ENCODE data around the gene C16orf95.

The C16orf95 gene

DNA sequence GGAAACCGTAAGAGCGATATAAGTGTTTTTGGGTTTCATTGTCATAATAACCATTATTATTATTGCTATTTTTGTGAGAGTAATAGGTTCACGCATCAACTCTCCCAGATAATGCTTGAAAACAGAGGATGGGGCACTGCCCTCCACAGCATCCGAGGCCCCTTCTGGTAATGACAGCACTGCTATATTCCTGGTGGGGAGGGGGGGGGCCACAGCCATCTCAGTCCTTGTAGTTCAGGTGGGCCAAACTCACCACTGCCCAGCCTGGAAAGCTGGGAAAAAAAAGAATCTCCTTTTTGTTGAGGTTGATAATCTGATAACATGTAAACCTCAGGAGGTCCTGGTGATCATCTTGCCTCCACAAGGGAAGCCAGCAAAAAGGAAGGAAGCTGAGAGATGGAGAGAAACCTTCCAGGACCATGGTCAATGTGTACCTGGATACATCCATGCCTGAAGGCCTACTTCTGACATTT, 706 bp downstream of the C16orf95 start:
- no peak for DNase-seq (ENCODE audit: low read depth)

DNA sequence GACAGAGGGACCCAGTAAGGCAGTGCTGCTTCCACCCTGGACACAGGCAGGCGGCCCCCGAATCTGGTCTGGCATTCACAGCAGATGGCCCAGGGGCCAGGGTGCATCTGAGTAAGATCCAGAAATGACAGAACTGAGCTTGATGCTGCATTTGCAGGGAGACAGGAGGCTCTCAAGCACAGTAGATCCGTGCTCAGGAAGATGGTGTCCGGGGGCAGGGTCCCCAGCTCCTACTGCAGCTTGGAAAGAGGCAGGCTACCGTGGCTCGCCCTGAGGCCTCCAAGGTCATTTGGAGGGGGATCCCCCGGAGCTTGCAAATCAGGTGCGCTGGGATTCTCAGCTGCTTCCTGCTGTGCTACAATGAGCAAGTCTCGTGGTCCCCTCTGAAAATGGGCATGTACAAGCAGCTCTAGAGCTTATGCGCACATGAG, 2.2 kb downstream of the C16orf95 start:
- DNase-seq (ENCODE audit: low read depth) = no peak

DNA sequence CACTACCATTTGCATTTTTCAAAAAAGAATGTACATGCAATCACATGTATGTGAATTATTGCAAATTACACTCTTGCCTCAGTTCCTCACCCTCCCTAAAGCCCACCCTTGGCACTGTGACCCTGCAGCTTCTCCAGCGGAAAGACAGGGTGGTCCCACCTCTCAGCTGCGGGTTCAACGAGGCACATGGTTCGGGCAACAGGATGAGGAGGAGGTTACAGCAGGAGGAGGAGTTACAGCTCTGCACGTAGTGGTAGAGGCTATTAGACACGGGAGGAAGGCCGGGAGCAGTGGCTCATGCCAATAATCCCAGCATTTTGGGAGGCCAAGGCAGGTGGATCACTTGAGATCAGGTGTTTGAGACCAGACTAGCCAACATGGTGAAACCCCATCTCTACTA, 5.2 kb downstream of the C16orf95 start:
- DNase-seq (ENCODE audit: low read depth) = no peak

DNA sequence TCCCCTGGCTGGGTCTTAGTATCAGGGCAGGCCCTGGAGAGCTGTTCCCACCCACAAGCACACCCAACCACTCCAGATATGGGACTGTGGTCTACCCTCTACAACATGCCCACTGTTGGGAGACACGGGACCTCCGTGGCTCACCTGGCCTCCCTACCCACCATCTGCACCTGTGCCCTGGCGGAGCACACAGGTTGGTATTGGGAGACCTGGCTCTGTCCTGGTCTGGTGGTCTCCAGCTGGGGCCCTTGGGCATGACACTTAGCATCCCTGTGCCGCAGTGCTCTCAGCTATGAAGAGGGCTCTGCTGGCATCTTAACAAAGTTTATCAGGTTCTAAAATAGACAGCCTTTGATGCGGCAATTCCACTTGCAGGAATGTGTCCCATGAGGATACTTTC, 5.8 kb downstream of the C16orf95 start:
- DNase-seq (ENCODE audit: low read depth) = no peak

DNA sequence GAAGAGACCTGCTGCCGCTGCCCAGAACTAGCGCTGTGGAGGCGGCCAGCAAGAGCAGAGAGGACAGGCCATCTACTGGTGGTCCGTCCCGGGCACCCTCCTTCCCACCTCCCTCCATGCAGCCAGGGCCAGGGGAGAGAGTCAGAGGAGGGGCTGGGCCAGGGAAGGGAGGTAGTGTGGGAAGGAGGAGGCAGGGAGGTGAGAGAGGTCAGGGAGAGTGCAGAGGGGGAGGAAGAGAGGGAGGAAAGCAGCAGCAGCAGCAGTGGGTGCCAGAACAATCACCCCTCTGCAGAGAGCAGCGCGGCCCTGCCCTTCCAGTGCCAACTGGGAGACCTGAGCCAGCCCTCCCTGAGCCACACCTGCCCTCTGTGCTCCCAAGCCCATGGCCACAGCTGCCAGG, 6.6 kb downstream of the C16orf95 start:
- DNase-seq (ENCODE audit: low read depth) = no peak

DNA sequence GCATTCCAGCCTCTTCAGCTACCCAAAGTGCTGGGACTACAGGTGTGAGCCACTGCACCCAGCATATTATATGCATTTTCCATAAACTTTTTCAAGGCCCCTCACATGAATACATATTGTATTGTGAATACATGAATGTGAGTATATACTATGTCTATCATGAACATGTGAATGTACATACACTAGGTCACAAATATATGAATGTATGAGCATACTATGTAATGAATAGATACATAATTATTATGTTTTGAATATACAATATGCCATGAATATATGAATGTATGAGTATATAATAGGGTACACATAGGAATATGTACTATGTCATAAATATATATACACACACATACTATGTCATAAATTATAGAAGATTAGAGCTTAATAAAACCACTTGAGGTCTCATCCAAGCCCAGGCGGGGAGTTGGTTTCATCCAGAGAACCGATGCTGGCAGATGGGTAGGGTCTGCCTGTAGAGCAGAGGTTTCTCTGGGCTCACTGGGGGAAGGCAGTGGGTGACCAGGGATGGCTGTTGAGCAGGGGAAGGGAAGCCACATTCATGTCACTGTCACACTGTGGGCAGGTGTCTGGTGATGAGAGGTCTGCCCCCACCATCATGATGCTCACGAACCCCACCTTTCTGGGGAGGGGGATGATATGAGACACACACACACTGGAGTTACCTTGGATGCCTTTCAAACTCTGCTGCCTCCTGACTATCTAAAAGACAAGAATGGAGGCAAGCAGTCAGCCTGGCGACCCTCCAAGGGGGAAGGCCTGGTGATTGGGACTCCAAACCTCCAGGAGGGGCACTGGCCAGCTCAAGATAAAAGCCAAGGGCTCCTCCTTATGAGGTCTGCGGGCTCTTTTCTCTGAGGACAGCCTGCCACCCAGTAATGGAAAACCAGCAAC, 7.3 kb downstream of the C16orf95 start:
- no peak for DNase-seq (ENCODE audit: low read depth)

DNA sequence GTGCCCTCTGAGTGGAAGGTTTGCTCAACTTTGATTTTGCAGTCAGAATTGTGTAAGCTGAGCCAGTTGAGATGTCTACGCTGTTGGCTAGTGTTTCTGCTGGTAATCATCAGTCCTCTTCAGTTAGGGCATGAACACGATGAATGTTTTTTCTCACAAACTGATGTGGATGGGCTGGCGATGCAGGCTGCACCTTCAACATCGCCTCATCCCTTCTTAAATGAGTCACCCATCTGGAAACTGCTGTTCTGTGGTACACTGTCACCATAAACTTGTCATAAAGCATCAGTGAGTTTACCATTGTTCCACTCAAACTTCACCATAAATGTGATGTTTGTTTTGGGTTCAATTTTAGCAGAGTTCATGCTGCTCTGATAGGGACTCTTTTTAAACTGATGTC, 8.4 kb downstream of the C16orf95 start:
- no peak for DNase-seq (ENCODE audit: low read depth)

DNA sequence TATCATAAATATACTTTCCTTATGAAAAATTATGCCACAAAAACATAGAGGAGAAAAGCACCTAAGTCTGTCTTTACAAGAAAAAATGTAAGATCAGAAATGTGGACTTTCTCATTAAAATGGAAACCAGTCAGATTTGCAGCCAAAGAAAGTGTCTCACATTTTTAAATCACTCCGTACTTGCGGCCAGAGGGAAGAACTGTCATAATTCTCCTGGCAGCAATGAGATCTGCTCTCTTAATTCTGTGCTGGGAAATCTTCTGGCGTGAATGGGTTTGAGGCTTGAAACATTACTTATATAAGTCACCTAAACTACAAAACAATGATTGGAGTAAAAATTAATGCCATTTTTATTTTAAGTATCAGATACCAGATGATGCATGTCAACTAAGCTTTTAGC, 10.7 kb downstream of the C16orf95 start:
- DNase-seq (ENCODE audit: low read depth) = no peak

DNA sequence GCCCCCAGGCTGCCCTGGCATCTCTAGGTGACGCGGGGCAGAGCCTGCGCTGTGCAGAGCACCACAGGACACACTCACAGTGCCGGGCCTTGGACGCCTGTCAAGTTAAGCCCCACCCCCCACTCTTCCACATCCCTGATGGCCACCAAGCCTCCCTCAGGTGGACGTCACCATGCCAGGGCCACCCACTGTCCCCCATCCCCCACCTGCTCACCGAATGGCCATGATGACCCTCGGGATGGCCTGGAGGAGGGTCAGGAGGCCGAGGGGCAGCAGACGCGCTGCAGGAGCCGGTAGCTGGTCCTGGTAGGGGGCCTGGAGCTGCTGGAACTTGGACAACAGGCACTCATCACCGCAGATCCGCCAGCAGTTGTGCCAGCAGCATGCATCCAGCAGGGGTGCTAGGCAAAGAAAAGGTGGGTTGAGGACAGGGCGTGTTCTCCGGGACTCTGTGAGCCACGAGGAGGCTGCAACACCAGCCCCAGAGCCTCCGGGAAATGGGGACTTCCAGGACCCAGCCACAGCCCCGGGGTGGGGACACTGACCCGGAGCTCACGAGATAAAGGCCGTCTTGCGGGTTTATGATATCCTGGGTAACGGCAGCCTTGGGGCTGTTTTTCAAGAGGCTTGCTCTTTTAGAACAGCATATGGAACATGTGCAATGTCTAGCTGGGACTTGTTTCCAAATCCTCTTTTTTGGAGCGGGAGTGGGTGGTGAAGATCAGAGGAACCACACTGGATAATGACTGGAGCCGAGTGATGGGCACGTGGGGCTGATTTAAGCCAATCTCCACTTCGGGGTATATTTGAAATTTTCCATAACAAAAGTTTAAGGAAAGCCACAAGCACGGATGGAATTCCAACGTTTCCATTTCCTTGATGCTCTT, 11.4 kb downstream of the C16orf95 start:
- no peak for DNase-seq (ENCODE audit: low read depth)

DNA sequence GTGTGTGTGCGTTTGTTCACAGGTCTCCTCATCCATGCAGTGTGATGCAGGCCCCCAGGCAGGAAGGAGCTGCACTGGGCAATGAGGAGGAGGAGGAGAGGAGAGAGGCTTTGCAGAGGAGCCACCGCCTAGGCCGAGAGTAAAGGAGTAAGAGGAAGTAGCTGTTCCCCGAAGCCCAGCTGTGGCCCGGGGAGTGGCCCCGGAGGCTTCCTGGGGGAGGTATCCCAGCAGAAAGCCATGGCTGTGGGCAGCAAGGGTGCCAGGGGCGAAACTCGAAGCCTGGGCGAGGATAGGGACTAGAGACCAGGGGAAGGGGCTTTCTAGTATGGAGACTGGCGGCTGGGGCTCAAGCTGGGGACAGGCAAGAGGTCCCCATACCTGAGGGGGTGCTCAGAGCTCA, 12.2 kb downstream of the C16orf95 start:
- no peak for DNase-seq (ENCODE audit: low read depth)

DNA sequence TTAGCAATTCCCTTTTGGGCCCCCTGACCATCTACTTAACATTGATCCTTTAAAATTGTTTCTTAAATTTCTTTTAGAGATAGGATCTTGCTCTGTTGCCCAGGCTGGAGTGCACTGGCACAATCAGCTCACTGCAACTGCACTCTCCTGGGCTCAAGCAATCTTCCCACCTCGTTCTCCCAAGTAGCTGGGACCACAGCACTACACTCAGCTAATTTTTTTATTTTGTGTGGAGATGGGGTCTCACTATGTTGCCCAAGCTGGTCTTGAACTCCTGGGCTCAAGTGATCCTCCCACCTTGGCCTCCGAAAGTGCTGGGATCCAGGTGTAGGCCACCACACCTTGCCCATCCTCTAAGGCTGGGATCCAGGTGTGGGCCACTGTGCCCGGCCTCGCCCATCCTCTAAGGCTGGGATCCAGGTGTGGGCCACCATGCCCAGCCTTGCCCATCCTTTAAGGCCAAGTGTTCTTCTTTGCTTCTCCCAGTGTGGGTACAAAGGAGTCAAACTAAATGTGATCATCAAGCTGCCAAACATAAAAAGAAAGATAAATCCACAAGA, 13.2 kb downstream of the C16orf95 start:
- DNase-seq (ENCODE audit: low read depth) = no peak

DNA sequence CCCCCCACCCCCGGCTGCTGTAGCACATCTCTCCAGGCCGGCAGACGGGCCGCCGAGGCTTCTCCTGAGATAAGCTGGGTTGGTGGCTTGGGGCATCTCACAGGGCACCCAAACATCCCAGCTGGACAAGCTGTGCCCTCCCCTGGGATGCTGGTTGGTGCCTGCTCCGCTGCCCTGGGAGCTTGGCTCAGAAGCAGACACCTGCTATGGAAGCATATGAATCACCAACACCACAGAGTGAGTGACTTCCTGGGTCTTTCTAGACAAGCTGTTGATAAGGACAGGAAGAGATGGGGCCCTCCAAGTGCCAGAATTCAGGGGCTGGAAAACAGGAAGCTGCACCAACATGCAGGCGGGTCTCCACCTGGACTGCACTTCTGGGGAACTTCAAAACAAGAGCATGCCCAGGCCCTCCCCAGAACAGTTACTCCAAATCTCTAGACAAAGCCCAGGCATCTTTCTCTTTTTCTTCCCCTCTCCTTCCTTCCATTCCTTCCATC, 13.7 kb downstream of the C16orf95 start:
- DNase-seq (ENCODE audit: low read depth) = no peak

DNA sequence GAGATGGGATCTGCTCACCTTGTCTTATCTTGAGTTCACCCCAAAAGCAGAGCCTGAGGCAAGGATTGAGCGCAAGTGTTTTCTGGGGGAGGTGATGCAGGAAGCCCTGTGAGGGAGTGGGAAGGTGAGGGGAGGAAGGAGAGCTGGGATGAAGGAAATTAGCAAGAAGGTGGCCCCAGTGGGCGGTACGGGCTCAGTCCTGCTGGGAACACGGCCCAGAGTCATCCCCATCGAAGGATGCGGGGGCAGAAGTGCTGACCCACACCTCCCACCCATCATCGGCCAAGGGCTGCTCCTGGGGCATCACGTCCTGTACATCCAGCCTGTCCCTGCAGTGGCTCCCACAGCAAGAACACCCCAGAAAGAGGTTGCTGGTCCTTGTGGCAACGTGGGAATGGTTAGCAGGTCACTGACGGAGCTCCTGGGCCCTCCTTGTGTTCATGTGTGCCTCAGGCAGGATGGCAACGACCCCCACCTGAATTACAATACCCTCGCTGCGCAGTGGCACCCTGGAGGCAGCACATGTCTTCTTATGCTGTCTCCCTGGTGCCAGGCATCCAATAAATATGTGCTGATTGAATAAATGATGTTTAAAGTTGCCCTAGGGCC, 18.2 kb downstream of the C16orf95 start:
- DNase-seq (ENCODE audit: low read depth) = no peak

DNA sequence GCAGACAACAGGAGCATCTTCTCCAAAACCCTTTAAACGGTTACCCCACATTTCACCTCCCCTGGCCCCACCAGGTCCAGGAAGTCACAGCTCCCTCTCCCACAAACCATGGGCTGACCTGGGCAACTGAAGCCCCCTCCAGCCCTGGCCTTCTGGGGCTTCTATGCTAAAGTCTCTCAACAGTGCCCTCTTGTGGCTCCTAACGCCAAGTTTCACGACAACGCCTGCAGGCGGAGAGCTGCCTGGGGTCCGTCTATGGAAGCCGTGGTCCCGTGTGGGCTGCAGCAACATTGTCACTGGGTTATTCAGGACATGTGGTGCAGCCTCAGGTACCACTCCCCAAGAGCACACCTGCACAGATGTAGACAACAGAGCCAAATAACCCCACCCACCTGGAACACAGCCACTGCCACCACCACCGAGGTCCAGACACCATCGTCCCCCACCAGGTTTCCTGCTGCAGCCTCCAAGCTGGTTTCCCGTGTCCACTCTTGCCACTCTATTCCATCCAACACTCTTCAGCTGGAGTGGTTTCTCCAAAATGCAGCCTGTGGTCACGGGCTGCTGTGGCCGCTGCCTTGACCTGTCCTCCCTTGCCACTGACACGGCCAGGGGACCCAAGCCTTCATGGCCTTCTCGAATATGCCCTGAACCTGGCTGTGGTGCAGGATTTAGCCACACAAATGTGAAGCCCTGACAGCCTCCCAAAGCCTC, 19.1 kb downstream of the C16orf95 start:
- peak; percentile 11 for DNase-seq (ENCODE audit: low read depth)

DNA sequence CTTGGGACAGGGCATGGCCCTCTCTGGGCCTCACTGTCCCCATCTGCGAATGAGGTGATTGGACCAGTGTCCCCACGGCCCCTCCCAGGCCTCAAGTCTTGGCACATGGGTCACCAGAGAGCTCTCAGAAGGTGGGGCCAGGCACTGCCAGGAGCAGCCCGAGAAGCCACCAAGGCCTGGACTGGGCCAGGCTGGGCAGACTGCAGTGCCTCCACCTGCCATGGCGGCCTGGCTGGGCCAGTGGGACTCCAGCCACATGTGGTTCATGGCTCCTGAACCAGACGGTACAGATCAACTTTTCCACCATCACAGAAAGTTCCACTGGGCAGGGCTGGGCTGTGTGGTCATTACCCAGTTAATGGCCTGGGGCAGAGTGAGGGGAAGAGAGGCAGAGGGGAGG, 19.8 kb downstream of the C16orf95 start:
- DNase-seq (ENCODE audit: low read depth) = no peak

DNA sequence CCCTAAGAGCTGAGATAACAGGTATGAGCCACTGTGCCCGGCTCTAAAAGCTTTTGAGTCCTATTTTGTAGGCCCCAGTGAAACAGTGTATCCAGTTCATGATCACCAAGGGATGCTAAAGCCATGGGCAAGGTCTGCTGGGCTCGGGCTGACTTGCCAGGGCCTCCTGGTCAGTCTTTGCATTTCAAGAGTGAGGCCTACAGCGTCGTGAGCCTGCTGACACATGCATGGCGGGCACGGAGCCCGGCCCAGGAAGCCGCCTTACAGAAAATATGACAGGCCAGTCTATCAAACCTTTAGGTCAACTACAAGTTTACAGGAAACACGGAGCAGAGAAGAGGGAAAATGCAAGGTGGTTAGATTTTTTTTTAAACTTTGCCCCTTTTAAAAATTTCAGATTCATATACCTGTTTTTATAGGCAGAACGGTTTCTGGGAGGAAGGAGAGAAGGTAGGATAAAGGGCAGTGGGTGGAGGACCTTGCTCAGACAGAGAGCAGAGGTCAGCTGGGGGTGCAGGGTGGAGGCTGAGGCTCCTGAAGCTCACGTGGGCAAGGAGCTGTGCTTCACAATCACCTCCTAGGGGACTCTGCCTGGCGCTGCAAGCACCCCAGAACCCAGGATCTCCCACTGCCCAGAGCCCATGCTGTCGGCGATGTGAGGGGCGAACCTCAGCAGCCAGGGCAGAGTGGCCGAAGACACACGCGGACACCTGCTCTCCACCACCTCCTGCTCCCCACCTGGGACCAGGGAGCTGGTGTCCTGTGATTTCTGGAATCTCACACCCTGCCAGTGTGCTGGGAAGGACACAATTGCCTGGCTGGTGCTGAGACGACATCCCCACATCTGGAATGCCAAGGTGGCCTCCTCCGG, 21.3 kb downstream of the C16orf95 start:
- no peak for DNase-seq (ENCODE audit: low read depth)

DNA sequence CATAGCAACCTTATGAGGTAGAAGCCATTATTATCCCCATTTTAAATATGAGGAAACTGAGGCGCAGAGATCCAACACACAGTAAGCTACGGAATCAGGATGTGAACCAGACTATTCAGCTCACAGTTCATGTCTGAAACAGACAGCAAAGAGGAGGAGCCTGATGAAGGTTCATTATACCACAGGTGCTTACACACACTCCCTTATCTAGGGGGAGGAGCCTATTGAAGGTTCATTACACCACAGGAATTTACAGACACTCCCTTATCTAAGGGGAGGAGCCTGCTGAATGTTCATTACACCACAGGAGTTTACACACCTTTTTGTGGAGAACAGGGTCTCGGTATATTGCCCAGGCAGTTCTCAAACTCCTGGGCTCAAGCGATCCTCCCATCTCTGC, 21.9 kb downstream of the C16orf95 start:
- DNase-seq (ENCODE audit: low read depth) = no peak

DNA sequence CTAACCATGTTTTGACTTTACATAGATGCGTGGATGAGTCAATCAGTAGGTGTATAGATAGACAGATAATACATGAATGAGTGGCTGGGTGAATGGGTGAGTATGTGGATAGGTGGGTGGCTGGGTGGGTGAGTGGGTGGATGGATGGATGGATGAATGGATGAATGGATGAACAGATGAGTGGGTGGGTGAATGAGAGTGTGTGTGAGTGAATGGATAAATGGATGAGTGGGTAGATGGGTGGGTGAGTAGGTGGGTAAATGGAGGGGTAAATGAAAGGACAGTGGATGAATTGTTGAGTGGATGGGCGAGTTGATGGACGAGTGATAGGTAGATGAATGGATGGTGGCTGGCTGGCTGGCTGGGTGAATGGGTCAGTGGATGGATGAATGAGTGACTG, 23.2 kb downstream of the C16orf95 start:
- DNase-seq (ENCODE audit: low read depth) = no peak

DNA sequence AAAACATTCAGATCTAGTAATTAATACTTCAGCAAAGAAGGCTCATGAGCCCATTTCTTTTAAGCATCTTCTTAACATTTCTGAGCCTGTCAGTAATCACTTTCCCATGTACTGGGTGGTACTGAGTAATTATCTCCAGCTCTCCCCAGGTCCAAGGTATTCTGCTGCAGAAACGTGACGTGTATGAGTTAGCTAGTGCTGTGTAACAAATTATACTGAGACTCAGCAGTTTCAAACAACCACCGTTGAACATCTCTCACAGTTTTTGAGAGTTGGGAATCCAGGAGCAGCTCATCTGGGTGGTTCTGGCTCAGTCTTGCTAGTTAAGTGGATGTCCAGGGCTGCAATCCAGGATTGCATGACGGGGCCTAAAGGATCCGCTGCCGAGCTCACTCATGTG, 25.2 kb downstream of the C16orf95 start:
- DNase-seq (ENCODE audit: low read depth) = no peak

DNA sequence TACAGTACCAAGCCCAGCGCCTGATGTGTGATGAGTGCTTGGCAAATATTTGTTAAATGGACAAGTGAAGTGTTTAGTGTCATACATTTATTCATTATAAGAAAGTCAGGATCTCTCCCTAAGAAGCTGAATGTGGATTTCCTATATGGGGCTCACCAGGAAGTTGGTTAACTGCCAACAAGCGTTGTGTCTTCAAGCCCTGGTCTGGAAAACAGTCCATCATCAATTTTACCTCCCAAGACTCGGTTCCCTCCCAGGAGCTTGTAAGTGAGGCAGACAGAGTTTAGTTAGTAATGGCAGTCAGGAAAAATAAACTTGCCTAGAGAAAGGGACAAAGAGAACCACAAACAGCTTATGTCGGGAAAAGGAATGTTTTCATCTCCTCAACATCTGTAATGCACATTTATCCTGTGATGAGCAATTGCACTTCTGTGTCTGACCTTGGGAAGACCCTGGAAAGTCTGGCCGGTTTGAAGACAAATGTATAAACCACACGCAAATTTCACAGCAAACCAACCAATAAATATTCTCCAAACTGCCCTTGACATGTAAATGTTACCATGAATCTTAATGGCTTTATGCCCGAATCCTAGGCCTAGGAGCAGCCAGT, 28.3 kb downstream of the C16orf95 start:
- DNase-seq (ENCODE audit: low read depth) = no peak
